GM21619 (cell line): ENCODE data around the gene PRSS21.

ENCODE experiments used
- ATAC-seq: cut with Tn5 transposase; IDR thresholded peaks from one replicate; pipeline ENCODE4 v1.9.1; 2021; ENCODE audit not compliant: unreplicated experiment

PRSS21 gene

DNA sequence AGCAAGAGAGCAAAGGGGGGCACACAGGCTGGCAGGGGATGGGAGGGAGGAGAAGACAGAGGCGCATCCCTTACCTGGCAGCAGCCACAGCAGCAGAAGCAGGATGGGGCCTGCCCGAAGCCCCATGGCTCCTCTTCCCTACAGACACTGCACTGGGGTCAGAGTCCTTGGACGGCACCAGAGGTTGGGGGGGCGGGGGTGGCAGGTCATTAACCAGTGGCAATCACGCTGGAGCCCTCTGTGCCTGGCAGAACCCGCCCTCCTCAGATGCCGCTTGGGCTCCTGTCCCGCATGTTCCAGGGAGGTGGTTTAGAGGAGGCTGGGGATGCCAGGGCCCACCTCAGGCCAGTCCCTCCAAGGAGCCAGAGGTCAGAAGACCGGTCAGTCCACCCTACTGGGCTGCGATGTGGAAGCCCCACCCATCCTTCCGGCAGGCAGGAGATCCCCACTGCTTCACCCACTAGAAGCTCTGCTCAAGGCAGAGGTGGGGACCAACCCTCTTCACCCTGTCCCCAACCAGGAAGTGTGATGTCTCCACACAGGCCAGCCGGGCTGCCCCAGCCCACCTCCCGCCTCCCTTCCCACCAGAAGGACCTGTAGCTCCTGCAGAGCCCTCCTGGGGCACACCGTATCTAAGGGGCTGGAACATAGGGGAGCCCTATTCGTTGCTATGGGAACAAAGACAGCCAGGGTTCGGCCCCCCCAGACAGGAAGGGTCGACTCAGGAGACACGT, 24.7 kb downstream of the PRSS21 start:
- no peak for ATAC-seq

DNA sequence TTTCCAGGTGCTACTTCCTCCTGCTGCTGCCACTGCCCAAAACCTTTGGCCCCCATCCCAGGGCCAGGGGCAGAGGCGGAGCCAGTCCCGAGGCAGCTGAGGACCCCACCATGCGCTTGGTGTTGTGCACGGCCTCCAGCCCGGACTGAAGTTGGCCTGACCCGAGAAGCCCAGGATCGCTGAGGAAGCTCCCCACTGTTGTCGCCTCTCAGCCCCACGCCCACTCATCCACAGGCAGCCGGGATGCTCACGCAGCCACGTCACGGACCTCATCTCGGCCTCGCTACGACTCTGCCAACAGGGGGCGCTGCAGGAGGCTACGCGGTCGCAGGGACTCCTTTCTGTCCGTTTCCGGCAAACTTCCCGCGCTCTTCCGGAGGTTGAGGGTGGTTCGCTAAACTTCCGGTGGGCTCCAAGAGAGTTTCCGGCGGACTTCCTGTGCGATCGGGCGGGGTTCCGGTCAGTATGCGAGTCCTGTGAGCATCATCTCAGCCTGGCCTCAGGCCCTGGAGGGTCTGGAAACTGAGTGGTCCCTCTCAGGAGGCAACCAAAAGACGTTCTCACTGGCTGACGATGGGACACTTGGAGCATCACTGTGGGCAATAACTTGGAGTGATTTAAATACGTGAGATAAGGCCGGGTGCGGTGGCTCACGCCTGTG, 25.4 kb downstream of the PRSS21 start:
- ATAC-seq, result no peak

DNA sequence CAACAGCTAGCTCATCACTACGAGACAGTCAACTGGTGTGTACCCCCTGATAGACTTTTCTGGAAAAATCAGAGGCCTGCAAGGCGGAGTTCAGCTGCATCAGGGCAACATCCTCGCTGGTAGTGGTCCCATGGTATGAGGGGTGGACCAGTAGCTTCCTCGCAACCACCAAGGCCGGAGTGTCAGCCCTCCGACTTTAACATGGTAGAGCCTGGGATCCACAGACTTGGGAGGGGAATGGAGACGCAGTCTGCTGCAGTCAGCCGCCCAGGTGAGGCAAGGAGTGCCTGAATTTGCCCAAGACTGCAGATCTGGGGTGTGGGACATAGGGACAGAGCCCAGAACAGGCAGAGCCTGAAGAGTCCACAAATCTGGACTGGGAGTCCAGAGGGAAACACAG, 26.5 kb downstream of the PRSS21 start:
- no peak for ATAC-seq

DNA sequence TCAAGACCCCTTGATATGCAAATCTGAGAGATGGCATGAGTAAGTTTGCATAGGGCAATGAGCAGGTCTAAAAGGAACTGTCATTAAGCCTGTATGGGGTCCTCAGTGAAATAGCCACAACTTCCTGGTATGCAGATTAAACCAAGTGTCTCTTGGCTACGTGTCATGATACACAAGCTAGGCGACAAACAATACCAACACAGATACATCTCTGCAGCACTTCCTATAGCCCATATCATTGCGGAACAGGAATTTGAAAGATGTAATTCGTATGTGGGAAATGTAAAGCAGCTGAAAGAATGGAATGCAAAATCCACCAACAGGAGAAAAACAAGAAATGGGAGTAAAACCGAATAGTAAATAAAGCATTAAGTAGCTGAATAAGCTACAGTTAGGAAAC, 28.1 kb downstream of the PRSS21 start:
- no peak for ATAC-seq

DNA sequence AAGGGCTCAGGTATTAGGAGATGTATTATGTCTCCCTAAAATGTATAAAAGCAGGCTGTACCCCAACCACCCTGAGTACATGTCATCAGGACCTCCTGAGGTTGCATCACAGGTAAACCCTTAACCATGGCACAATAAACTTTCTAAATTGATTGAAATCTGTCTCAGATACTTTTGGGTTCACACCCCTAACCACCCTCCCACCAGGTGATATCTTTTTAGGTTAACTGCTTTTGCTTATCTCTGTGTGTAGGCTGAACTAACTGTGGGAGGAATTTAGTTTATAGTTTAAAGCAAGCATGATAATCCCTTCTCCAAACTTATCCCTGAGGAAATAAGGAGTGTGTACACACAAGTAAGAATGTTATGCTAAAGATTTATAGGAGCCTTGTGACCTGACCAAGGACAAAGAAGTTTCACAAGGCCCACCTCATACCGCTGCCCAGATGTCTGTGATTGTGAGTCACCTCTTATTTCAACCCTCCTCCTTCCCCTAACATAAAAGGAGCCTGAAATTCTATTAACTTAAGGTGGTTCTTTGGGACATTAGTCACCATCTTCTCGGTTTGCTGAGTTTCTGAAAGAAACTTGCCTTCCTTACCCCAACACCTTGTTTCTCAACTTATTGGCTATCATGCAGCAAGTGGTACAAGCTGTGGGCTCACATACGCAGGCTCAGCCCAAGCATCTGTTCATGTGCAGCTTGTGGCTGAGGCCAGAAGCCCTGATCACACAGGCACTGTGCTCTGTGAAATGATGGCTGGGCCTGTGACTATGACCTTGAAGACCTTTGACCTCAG, 29.7 kb downstream of the PRSS21 start:
- ATAC-seq, result no peak

DNA sequence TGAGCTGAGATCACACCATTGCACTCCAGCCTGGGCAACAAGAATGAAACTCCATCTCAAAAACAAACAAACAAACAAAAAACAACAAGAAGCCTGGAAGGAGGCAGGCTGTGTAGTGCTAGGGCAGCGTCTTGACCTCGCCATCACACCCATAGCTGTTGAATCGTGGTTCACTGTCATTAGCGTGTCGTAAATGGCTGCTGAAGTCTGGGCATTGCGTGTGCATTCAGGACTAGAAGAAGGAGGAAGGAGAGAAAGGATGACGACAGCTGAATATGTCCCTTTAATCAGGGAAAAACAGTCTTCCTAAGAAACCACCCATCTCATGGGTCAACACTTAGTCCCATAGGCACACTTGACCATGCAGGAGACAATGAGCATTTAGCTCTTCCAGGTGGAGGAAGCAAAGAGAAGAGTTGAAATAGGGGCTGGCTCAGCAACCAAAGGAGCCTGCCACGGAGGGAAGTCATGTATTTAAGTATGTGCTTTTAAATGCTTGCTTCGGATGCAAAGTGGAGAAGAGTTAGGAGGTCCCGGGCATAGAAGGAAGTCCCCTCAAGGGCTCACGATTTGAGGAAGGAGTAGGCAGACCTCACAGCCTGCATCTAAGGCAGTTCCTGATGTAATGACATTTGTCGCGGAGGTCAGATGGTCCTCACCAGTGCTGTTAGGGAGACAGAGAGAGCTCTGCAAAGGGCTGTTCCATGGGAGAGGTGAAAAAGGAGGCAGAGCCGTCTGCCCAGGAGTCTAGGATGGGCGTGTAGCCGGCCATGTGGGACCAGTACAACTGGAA, 32.1 kb downstream of the PRSS21 start:
- no peak for ATAC-seq

DNA sequence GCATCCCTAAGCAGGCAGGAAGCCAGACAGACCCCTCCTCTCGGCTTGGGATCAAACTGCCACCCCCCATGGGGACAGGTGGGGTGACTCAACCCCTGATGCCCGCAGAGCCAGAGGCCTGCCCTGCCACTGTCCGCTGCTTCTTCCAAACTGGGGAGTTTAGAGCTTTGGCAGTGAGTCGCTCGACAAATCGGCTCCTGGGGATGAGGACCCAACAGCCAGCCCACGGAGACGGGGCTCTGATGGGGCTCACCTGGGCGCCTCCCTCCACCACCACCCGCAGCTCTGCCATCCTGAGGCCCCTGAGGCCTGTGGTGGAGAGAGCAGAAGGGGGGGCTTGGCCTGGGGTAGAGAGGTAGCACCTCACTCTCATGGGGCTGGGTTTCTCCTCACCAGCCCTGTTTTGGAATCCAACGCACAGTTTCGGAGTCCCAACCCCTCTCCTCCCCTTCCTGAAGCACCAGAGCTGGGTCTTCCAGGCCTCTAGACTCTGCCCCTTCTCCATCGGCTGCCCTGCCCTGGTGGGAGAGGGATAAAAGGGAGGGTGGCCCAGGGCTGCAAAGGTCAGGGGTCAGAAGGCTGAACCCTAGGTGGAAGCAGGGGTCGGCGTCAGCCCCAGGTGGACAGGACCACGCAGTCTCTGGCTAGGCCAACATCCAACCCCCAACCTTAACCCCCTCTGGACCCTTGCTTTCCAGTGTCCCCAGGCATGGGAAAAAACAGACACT, 35.1 kb downstream of the PRSS21 start:
- ATAC-seq, result no peak

DNA sequence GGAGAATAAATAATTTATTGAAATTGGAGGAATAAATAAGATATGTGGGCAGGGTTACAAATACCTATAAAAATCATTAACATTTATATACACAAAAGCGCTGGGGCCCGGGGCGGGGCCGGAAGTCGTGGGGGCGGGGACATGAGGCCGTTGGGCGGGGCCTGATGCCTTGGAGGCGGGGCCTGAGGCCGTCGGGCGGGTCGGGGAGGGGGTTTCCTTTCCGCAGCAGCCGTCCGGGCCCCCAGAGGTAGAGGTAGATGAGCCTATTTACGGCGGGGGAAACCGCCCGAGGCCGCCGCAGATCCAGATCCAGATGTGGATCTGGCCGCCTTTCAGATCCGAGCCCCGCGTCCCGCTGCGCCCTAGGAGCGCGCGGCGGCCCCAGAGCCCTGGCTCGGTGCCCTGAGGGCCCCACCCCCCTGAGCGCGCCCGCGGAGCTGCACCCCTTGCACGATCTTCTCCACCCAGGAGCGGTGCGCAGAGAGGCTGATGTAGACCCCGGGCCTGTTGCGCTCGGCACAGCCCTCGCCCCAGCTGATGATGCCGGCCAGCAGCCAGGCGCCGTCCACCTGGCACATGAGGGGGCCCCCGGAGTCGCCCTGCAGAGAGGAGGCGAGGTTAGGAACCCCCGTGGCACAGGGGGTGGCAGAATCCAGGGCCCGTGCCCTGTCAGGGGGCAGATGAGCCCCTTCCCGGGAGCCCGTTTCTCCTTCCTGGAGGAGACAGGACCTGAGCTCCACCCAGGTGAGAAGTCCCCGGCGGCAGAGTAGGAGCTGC, 35.9 kb downstream of the PRSS21 start:
- ATAC-seq, result no peak

DNA sequence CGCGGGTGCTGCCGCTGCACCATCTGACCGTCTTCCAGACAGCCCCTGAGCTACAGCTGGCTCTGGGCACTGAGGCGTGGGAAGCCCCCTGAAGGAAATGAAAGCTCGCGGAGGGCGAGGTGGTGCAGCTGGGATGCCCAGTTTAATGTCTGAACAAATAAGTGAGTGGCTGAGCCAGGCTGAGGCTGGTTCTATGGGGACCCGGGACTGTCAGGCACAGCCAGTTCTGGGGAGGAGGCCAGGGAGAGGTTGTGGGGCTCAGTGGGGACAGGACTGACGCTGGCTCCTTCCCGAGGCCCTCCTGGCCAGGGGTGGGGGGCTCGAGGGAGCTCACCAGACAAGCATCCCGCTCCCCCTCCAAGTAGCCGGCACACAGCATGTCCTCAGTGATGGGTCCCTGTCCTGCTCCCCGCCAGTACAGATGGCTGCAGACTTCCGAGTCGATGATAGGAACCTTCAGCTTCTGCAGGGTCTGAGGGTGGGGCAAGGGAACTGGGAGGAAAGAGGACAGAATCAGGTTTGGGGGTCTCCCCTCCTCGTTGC, 36.6 kb downstream of the PRSS21 start:
- ATAC-seq, result no peak

DNA sequence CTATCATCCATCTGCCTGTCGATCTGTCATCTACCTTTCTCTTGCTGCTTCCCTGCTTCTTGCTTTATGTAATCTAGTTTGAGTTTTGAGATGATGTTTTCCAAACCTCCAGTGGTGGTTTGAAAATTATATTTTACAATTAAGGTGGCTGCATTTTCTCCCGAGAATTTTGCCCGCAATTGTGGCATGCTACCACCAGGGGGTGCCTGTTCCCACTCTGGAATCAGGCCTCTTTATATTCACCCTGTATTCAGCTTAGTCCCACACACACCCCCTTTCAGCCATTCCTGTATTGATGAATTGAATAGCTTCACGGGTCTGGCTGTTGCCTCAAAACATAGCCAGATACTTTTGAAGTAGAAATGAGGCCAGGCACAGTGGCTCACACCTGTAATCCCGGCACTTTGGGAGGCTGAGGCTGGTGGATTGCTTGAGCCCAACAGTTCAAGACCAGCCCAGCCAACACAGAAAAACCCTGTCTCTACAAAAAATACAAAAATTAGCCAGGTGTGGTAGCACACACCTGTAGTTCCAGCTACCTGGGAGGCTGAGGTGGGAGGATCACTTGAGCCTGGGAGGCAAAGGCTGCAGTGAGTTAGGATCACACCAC, 37.8 kb downstream of the PRSS21 start:
- ATAC-seq, result no peak

DNA sequence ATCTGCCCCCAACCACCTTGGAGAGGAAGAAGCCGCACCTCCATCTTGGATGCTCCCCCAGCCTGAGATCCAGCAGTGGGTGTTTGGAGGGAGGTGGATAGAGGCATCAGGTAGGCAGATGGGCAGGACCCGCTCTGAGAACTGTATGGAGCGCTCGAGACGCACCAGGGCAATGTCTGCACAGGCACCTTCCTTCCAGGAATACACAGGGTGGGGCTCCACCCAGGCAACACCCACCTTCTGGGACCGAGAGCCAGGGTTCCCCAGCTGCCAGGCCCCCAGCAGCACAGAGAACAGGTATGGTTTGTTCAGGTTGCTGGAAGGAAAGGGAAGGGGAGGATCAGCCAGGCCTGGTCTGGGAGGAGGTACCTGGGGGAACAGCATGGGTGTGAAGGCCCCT, 38.5 kb downstream of the PRSS21 start:
- no peak for ATAC-seq

DNA sequence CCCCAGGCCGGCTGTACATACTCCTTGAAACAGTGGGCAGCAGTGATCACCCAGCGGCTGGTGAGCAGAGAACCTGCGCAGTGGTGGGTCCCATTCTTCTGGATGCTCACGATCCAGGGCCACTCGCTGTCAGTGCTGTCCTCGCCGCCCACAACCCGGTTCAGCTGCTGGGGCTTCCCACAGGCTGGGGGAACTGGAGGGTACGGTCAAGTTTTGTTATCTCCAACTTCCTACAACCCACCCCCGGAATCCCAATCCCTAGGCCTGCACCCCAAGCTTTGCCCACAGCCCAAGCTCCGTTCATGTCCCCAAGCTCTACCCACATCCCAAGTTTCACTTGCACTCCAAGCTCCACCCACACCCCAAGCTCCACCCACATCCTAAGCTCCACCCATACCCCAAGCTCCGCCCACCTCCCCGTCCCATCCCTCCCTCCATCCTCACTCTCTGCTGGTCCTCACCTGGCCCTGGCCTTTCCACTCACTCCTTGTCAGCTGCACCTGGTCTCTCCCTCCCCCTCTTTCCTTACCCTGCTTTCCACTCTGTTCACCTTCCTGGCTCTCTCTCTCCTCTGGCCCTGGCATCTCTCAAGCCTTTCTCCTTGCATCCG, 39.1 kb downstream of the PRSS21 start:
- no peak for ATAC-seq

DNA sequence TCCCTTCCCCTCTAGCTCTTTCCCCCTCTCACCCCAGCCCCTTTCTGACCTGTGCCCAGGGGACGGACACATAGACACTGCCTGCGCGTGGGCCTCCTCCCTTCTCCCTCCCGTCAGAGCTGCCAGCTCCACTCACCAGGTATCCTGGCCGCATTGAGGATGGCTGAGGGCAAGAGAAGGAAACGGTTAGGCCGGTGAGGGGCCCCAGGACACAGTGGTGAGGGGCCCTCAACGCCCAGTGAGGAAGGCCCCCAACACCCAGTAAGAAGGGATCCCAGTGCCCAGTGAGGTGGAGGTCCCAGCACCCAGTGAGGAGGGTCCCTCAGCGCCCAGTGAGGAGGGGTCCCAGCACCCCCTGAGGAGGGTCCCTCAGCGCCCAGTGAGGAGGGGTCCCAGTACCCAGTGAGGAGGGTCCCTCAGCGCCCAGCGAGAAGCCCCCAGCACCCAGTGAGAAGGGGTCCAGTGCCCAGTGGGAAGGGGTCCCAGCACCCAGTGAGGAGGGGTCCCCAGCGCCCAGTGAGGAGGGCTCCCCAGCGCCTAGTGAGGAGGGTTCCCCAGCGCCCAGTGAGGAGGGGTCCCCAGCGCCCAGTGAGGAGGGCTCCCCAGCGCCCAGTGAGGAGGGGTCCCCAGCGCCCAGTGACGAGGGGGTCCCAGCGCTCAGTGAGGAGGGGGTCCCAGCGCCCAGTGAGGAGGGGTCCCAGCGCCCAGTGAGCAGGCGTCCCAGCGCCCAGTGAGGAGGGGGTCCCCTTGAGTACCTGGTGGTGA, 39.8 kb downstream of the PRSS21 start:
- no peak for ATAC-seq

DNA sequence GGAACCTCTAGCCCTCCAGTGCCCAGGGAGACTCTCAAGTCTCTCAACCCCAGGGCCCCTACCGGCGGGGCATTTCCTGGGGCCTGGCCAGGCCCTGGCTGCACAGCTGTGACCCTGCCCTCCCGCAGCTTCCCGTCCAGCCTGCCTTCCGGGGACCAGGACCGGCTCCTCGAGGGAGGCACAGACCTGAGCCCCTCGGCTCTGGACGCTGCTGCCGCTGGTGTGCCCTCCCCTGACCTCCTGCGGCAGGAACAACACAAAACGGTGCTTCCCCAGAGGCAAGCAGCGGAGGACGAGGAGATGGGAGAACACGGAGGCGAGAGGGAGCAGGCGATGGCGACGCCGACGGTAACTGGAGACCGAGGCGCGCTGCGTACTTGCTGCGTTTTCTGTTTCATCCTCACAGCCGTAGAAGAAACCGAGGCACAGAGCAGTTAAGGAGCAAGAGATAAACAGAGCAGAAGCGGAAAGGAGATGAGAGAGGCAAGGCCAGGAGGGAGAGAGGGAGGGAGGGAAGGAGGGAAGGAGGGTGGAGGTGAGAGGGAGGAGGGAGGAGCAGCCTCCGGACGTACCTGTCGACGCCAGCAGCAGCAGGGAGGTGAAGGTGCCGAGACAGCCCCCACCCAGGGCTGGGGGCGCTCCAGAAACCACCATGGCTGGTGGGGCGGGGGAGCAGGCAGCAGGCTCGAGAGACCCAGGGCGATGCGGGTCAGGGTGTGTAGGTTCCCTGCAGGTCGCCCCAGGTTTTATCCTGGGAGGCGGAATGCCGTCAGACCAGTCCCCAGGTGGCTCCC, 40.6 kb downstream of the PRSS21 start, which contains the start of gene PRSS22:
TSS of gene PRSS22 (minus strand) at position 720 of the 794 bp plus-strand sequence. CDS start at position 654, 66 bp downstream.
- ATAC-seq, result no peak

DNA sequence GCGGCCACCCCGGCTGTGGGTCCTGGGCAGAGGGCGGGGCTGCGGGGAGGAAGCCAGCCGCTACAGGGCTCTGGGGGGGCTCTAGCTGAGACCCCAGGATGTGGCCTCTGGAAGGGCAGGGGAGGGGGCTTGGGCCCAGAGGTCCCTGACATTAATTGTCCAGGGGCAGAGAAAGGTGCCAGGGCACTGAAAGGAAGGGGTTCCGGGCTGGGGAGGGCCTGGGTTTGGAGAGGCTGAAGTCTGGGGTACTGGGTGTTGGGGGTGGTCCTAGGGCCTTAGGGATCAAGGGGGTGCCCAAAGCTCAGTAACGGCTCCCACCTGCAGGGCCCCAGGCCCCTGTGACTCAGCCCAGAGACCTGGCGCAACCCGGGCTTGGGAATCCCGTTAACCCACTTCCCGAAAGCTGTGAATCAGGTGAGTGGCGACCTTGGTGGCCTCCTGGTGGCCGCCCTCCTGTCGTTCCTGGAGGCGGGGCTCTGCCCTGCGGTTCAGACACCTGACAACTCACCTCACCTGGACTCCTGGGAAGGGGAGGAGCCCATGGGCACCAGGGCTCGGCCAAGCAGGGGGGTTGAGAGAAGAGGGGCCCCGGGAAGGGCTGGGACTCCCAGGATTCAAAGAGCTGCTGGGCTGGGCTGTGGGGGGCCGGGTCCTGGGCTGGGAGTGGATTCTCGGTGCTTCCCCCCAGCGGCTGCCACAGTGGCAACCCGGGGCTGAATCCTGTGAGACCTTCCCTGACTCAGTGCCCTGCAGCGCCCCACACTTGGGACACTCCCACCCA, 41.4 kb downstream of the PRSS21 start:
- ATAC-seq, result no peak

DNA sequence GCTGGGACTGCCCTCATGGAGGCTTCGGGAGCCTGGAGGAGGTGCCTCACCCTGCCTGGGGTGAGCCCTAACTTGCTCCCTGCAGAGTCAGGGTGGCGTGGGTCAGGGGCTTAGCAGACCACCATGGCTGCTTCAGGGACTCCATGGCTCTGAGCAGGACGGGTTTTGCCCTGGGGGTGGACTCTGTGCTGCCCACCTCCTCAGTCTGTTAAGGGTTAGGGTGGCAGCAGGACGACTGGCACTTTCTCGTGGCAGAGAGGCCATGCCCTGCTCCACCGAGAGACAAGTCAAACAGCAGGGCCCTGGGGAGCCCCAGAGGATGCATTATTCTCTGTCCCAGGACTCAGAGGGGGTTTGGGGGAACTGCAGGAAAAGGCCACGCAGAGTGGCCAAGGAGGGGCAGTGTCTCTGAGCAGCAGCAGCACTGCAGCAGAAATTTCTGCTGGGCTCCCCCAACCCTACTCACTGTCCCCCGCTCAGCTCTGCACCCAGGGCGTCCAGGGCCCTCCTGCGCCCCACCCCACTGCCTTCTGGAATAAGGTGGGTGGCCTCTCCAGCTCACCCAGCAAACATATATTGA, 42.7 kb downstream of the PRSS21 start:
- ATAC-seq, result no peak
